ENCODE measurements around the gene TEX26.

The TEX26 gene

DNA sequence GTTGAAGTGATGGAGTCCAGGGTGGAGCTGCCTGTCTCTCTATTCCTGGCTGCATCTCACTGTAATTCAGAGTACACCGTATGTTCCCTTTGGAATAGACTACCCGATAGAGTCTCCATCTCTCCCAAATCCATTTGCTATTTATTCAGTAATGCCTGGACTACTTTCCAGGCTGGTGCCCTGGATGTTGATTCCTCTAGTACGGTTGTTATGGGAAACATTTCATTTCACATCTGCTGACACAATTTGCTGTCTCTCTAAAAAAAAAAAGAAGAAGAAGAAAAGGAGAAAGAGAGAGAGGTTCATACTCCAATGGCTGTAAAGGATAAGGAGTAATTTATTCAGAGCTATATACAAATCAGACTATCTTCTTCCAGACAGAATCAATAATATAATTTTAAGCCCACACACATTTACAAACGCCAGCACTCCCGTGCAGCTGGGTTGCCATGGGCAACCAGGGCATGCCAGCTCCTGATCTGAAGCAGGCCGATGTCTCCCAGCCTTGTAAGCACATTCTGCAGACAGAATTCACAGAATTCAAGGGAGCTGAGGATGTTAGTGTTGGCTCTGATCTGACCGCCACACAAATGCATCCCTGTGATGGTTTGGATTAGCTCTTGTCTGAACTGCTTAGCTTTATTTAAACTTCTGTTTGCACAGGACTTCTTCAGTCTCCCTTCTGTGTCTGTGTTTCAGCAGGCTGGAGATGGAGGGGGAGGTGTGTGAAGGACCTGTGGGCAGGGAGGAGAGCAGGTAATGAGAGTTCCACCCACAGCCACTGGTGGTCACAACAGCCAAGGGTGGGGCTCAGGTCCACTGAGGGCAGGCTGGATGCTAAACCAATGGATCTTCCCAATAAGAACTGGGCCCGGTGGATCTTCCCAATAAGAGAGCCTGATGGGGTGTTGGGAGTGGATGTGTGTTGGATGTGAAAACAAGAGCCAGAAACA lies 66.0 kb downstream of the TEX26 start:
- Mint-ChIP-seq H3K4me3 (no peak overlapping the region), H3K9me3 (no peaks in the 10 kb centered on the region), H3K4me1 (ENCODE audit: low read depth in 2 of 2) (no peaks in the 10 kb centered on the region), H3K27me3 (peaks cover 5 to 13% of the 10 kb centered on the region in 2 donors), H3K36me3 (ENCODE audit: insufficient read depth) (no peaks in the 10 kb centered on the region), H3K27ac (no peak overlapping the region)
- no peak for DNase-seq
- no peak for ATAC-seq (replicated peaks)

DNA sequence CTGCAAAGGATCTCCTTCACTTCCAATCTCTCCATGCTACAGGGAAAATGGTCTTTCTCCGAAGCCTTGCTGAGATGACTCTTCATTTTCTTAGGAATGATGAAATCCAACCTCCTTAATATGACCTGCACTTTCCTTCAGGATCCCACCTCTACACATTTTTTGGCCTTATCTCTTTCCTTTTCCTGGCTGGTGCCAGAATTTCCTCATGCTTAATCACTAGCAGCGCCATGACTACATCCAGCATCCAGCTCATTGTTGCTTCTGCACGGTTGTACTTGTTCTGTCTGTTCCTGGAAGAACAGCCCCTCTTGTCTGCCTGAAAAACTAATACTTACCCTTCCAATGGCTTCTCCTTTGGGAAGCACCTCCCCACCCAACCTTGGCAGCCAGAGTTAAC lies 68.4 kb downstream of the TEX26 start:
- Mint-ChIP-seq H3K4me1 (ENCODE audit: low read depth in 2 of 2) (no peaks in the 10 kb centered on the region), H3K9me3 (no peaks in the 10 kb centered on the region), H3K4me3 (no peak overlapping the region), H3K36me3 (ENCODE audit: insufficient read depth) (no peaks in the 10 kb centered on the region), H3K27me3 (peaks cover 7 to 21% of the 10 kb centered on the region in 2 donors), H3K27ac (no peak overlapping the region)
- ATAC-seq (replicated peaks): no peak
- no peak for DNase-seq

DNA sequence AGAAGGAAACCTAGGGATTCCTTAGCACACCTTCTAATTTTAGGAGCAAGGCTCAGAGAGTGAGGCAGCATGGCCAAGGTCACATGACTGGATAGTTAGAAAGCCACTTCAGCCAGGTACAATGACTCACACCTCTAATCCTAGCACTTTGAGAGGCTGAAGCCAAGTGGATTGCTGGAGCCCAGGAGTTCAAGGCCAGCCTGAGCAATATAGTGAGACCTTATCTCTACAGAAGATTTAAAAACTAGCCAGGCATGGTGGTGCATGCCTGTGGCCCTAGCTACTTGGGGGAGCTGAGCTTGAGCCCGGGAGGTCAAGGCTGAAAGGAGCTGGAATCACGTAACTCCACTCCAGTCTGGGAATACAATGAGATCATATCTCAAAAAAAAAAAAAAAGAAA lies 69.2 kb downstream of the TEX26 start:
- H3K27me3 Mint-ChIP-seq: peaks cover 10 to 28% of the 10 kb centered on the region in 2 donors

GRCh38 chr13:31005066-31005465 lies 72.6 kb downstream of the TEX26 start:
- peaks cover 35 to 60% of the 10 kb centered on the region in 2 donors for H3K27me3 Mint-ChIP-seq
- ATAC-seq (replicated peaks) (no peak), DNase-seq (no peak)
- no peak overlapping the region for H3K4me3 Mint-ChIP-seq
- no peaks in the 10 kb centered on the region for H3K36me3 Mint-ChIP-seq (ENCODE audit: insufficient read depth)
- no peaks in the 10 kb centered on the region for H3K9me3 Mint-ChIP-seq
- no peak overlapping the region for H3K27ac Mint-ChIP-seq
- H3K4me1 Mint-ChIP-seq (ENCODE audit: low read depth in 2 of 2): no peaks in the 10 kb centered on the region

More for the DNA sequence above, 69.2 kb downstream of the TEX26 start:
- H3K9me3 Mint-ChIP-seq: no peaks in the 10 kb centered on the region
- no peak overlapping the region for H3K4me3 Mint-ChIP-seq
- no peak overlapping the region for H3K27ac Mint-ChIP-seq
- no peaks in the 10 kb centered on the region for H3K4me1 Mint-ChIP-seq (ENCODE audit: low read depth in 2 of 2)
- DNase-seq (no peak), ATAC-seq (replicated peaks) (no peak)
- no peaks in the 10 kb centered on the region for H3K36me3 Mint-ChIP-seq (ENCODE audit: insufficient read depth)

GRCh38 chr13:31007417-31007816 lies 75.0 kb downstream of the TEX26 start:
- Mint-ChIP-seq H3K36me3 (ENCODE audit: insufficient read depth) (no peaks in the 10 kb centered on the region), H3K4me1 (ENCODE audit: low read depth in 2 of 2) (peaks cover 0 to 4% of the 10 kb centered on the region in 2 donors), H3K27me3 (peaks cover 53 to 82% of the 10 kb centered on the region in 2 donors), H3K9me3 (no peaks in the 10 kb centered on the region), H3K27ac (no peak overlapping the region), H3K4me3 (no peak overlapping the region)
- DNase-seq (no peak), ATAC-seq (replicated peaks) (no peak)

GRCh38 chr13:31008400-31009115 lies 76.1 kb downstream of the TEX26 start:
- DNase-seq (no peak), ATAC-seq (replicated peaks) (no peak)
- H3K36me3 Mint-ChIP-seq (ENCODE audit: insufficient read depth): no peaks in the 10 kb centered on the region
- H3K27me3 Mint-ChIP-seq: peaks cover 61 to 83% of the 10 kb centered on the region in 2 donors
- no peak overlapping the region for H3K27ac Mint-ChIP-seq
- no peak overlapping the region for H3K4me3 Mint-ChIP-seq
- peaks cover 0 to 4% of the 10 kb centered on the region in 2 donors for H3K4me1 Mint-ChIP-seq (ENCODE audit: low read depth in 2 of 2)
- no peaks in the 10 kb centered on the region for H3K9me3 Mint-ChIP-seq

- H3K27me3 Mint-ChIP-seq: peaks cover 68 to 89% of the 10 kb centered on the region in 2 donors
- DNase-seq (no peak), ATAC-seq (replicated peaks) (no peak)
- peaks cover 0 to 4% of the 10 kb centered on the region in 2 donors for H3K4me1 Mint-ChIP-seq (ENCODE audit: low read depth in 2 of 2)
- H3K9me3 Mint-ChIP-seq: no peaks in the 10 kb centered on the region
- no peak overlapping the region for H3K4me3 Mint-ChIP-seq
- H3K36me3 Mint-ChIP-seq (ENCODE audit: insufficient read depth): no peaks in the 10 kb centered on the region
- no peak overlapping the region for H3K27ac Mint-ChIP-seq
These were observed 76.7 kb downstream of the TEX26 start for GRCh38 chr13:31009166-31009565.

- ATAC-seq (replicated peaks) (no peak), DNase-seq (no peak)
- Mint-ChIP-seq H3K27me3 (peaks cover 78 to 92% of the 10 kb centered on the region in 2 donors), H3K9me3 (no peaks in the 10 kb centered on the region), H3K4me3 (no peak overlapping the region), H3K4me1 (ENCODE audit: low read depth in 2 of 2) (peaks cover 0 to 4% of the 10 kb centered on the region in 2 donors), H3K27ac (no peak overlapping the region), H3K36me3 (ENCODE audit: insufficient read depth) (no peaks in the 10 kb centered on the region)
These were observed 77.8 kb downstream of the TEX26 start for GRCh38 chr13:31010296-31010695.

GRCh38 chr13:31011193-31011860 lies 78.9 kb downstream of the TEX26 start:
- H3K27me3 Mint-ChIP-seq: peaks cover 70 to 85% of the 10 kb centered on the region in 2 donors
- ATAC-seq (replicated peaks): no peak
- H3K27ac Mint-ChIP-seq: no peak overlapping the region
- H3K36me3 Mint-ChIP-seq (ENCODE audit: insufficient read depth): no peaks in the 10 kb centered on the region
- no peak overlapping the region for H3K4me3 Mint-ChIP-seq
- no peaks in the 10 kb centered on the region for H3K9me3 Mint-ChIP-seq
- H3K4me1 Mint-ChIP-seq (ENCODE audit: low read depth in 2 of 2): peaks cover 0 to 4% of the 10 kb centered on the region in 2 donors
- DNase-seq: no peak

DNA sequence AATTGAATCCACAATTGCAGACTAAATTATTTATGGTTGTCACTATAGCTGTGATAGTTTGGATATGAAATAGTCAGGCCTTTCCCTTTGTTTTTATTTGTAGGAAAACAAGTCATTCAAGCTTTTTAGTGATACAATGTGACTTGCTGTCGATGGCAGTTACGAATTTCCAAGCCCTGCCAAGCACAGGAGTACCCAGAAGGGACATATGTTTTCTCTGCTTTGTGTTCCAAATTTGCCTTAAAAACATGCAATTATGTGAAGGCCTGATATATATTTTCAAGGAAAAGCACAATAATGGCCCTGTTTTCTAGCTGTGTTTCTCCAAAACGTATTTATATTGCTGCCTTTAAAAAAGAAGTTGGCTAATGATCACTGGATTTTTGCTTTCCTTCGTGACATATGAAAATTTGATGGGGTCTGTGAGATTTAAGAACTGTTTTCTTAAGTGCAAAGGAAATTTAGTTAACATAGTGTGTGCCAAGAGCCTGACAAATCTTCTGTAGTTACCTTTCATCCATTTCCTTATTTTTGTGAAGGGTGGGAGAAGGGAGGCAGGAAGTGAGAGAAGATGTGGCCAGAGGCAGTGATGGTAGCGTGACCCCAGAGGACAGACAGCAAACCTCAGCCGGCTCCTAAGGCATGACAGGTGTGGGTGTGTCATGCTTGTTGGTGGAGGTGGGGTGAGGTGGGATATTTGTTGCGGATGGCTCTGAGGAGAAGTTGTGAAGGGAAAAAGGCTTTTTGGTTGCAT lies 79.6 kb downstream of the TEX26 start:
- Mint-ChIP-seq H3K9me3 (no peaks in the 10 kb centered on the region), H3K27me3 (peaks cover 68 to 87% of the 10 kb centered on the region in 2 donors), H3K4me3 (no peak overlapping the region), H3K36me3 (ENCODE audit: insufficient read depth) (no peaks in the 10 kb centered on the region), H3K4me1 (ENCODE audit: low read depth in 2 of 2) (peaks cover 0 to 4% of the 10 kb centered on the region in 2 donors), H3K27ac (no peak overlapping the region)
- ATAC-seq (replicated peaks) (no peak), DNase-seq (no peak)

DNA sequence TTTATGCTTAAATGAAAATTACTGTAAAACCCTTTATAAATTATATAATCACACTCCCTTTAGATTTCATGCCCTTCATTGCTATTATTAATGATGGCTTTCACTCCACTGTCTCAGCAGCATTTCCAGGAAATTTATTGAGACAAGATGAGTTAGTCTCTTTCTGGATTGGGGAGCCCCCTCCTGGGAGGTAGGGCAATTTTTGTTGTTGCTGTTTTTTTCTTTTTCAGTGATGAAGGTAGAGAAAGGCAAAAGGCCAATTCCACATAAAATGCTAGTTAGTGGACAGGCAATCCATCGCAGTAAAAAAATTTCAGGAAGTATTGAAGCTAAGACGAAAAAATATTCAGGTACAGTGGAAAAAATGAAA lies 80.2 kb downstream of the TEX26 start:
- H3K27ac Mint-ChIP-seq: no peak overlapping the region
- no peaks in the 10 kb centered on the region for H3K9me3 Mint-ChIP-seq
- no peaks in the 10 kb centered on the region for H3K36me3 Mint-ChIP-seq (ENCODE audit: insufficient read depth)
- H3K27me3 Mint-ChIP-seq: peaks cover 62 to 87% of the 10 kb centered on the region in 2 donors
- H3K4me1 Mint-ChIP-seq (ENCODE audit: low read depth in 2 of 2): peaks cover 0 to 4% of the 10 kb centered on the region in 2 donors
- no peak for ATAC-seq (replicated peaks)
- no peak overlapping the region for H3K4me3 Mint-ChIP-seq
- DNase-seq: no peak

DNA sequence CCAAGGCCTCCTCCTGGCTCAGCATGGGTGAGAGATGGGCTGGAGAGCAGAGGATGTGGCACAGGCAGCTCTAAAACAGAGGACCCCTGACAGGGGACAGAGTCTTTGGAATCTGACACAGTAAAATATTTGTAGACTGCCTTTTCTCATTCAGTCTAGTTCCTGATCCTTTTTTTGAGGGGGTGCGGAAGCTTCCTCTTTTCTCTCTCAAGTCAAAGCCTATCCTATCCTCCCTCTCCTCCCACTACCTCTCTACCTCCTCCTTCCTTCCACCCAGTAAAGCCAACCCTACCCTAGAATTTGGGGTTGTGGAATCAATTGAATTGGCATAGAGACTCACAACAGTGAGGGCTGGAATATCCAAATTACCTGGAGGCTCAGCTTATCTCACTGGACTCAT lies 82.0 kb downstream of the TEX26 start:
- H3K27me3 Mint-ChIP-seq: peaks cover 58 to 87% of the 10 kb centered on the region in 2 donors
- H3K27ac Mint-ChIP-seq: no peak overlapping the region
- no peak overlapping the region for H3K4me3 Mint-ChIP-seq

GRCh38 chr13:31015199-31015598 lies 82.7 kb downstream of the TEX26 start:
- H3K4me1 Mint-ChIP-seq (ENCODE audit: low read depth in 2 of 2): peaks cover 0 to 4% of the 10 kb centered on the region in 2 donors
- peaks cover 55 to 84% of the 10 kb centered on the region in 2 donors for H3K27me3 Mint-ChIP-seq
- H3K4me3 Mint-ChIP-seq: no peak overlapping the region
- H3K27ac Mint-ChIP-seq: no peak overlapping the region
- DNase-seq: no peak
- H3K36me3 Mint-ChIP-seq (ENCODE audit: insufficient read depth): no peaks in the 10 kb centered on the region
- no peak for ATAC-seq (replicated peaks)
- no peaks in the 10 kb centered on the region for H3K9me3 Mint-ChIP-seq

More for the DNA sequence above, 82.0 kb downstream of the TEX26 start:
- Mint-ChIP-seq H3K4me1 (ENCODE audit: low read depth in 2 of 2) (peaks cover 0 to 4% of the 10 kb centered on the region in 2 donors), H3K9me3 (no peaks in the 10 kb centered on the region), H3K36me3 (ENCODE audit: insufficient read depth) (no peaks in the 10 kb centered on the region)
- ATAC-seq (replicated peaks) (no peak), DNase-seq (no peak)

Measured in effector memory CD8-positive, alpha-beta T cell (primary cell).